Osteoblast (primary cell): ENCODE measurements around the gene PLAU. TPM values are rescaled to one million over a fixed set of nuclear protein-coding genes. Genes with fewer than 3 reads are reported as not detected.

ENCODE experiments used
- DNase-seq: peaks from one replicate; pipeline ENCODE4 v3.0.0; 2011; ENCODE audit warnings: low spot score, mixed read lengths; ENCODE audit not compliant: insufficient read length; ENCODE audit errors: missing footprints
- H2AFZ ChIP-seq: 2 replicates; pipeline ENCODE4 v1.6.0; 2011; ENCODE audit warnings: mild to moderate bottlenecking, low read length
- H3K27ac ChIP-seq: 2 replicates; pipeline ENCODE4 v1.5.1; 2011; ENCODE audit warnings: mild to moderate bottlenecking, low read depth, low read length, moderate library complexity
- H3K27me3 ChIP-seq: 2 replicates; pipeline ENCODE4 v1.6.0; 2012; ENCODE audit warnings: mild to moderate bottlenecking, control low read depth, inconsistent platforms, low read length, moderate library complexity; ENCODE audit not compliant: insufficient read depth
- H3K36me3 ChIP-seq: 2 replicates; pipeline ENCODE4 v1.5.1; 2011; ENCODE audit warnings: mild to moderate bottlenecking, low read length, control low read depth, moderate library complexity; ENCODE audit not compliant: insufficient read depth
- H3K4me1 ChIP-seq: 2 replicates; pipeline ENCODE4 v1.5.1; 2011; ENCODE audit warnings: mild to moderate bottlenecking, low read length, control low read depth, moderate library complexity; ENCODE audit not compliant: insufficient read depth
- H3K4me2 ChIP-seq: 2 replicates; pipeline ENCODE4 v1.6.0; 2011; ENCODE audit warnings: mild to moderate bottlenecking, low read length; ENCODE audit not compliant: insufficient read depth
- H3K4me3 ChIP-seq: fragments of 200-600 bp; sonication (generic); 3 replicates; pipeline ENCODE4 v1.5.1; 2012; ENCODE audit warnings: mild to moderate bottlenecking, low read length, inconsistent platforms; ENCODE audit not compliant: insufficient read depth
- H3K79me2 ChIP-seq: 2 replicates; pipeline ENCODE4 v1.6.0; 2012; ENCODE audit warnings: mild to moderate bottlenecking, low read length, control low read depth, inconsistent platforms; ENCODE audit not compliant: insufficient read depth
- H3K9me3 ChIP-seq: 2 replicates; pipeline ENCODE4 v1.5.1; 2011; ENCODE audit warnings: low read depth, low read length, control low read depth
- H4K20me1 ChIP-seq: 2 replicates; pipeline ENCODE4 v1.6.0; 2012; ENCODE audit warnings: mild to moderate bottlenecking, low read length, control low read depth; ENCODE audit not compliant: insufficient read depth
- total RNA-seq: library from RNA; depleted of rRNA; stranded (reverse); fragments of >200 nt; gene quantifications from 2 replicates; pipeline ENCODE4 v1.2.3, GENCODE V29; 2012
- TF ChIP-seq, protein P1 (sequence below): IDR thresholded peaks from 2 replicates; pipeline ENCODE4 v1.5.1; 2011; ENCODE audit warnings: mild to moderate bottlenecking, low read depth, low read length, moderate library complexity; ENCODE audit errors: extremely low read depth

The PLAU gene
- total RNA-seq, 1 donor: 27.9 TPM

- no peak for DNase-seq
- TF ChIP-seq, protein P1, sequence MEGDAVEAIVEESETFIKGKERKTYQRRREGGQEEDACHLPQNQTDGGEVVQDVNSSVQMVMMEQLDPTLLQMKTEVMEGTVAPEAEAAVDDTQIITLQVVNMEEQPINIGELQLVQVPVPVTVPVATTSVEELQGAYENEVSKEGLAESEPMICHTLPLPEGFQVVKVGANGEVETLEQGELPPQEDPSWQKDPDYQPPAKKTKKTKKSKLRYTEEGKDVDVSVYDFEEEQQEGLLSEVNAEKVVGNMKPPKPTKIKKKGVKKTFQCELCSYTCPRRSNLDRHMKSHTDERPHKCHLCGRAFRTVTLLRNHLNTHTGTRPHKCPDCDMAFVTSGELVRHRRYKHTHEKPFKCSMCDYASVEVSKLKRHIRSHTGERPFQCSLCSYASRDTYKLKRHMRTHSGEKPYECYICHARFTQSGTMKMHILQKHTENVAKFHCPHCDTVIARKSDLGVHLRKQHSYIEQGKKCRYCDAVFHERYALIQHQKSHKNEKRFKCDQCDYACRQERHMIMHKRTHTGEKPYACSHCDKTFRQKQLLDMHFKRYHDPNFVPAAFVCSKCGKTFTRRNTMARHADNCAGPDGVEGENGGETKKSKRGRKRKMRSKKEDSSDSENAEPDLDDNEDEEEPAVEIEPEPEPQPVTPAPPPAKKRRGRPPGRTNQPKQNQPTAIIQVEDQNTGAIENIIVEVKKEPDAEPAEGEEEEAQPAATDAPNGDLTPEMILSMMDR: no peak
- Histone ChIP-seq H3K4me3 (no peak overlapping the region), H3K4me2 (no peak overlapping the region), H4K20me1 (no peaks in the 10 kb centered on the region), H2AFZ (no peak overlapping the region), H3K79me2 (no peaks in the 10 kb centered on the region), H3K27me3 (no peaks in the 10 kb centered on the region), H3K36me3 (no peaks in the 10 kb centered on the region), H3K4me1 (no peaks in the 10 kb centered on the region), H3K9me3 (no peaks in the 10 kb centered on the region), H3K27ac (no peak overlapping the region)
These were observed 23.1 kb downstream of the PLAU start for GRCh38 chr10:73934074-73934473.

GRCh38 chr10:73935895-73936294 lies 25.0 kb downstream of the PLAU start:
- Histone ChIP-seq H3K9me3 (no peaks in the 10 kb centered on the region), H4K20me1 (no peaks in the 10 kb centered on the region), H3K36me3 (no peaks in the 10 kb centered on the region), H3K4me3 (no peak overlapping the region), H3K4me1 (peaks cover 3% of the 10 kb centered on the region), H3K79me2 (no peaks in the 10 kb centered on the region), H3K4me2 (no peak overlapping the region), H3K27ac (no peak overlapping the region), H2AFZ (no peak overlapping the region), H3K27me3 (no peaks in the 10 kb centered on the region)
- no peak for DNase-seq
- TF ChIP-seq, protein P1: no peak

DNA sequence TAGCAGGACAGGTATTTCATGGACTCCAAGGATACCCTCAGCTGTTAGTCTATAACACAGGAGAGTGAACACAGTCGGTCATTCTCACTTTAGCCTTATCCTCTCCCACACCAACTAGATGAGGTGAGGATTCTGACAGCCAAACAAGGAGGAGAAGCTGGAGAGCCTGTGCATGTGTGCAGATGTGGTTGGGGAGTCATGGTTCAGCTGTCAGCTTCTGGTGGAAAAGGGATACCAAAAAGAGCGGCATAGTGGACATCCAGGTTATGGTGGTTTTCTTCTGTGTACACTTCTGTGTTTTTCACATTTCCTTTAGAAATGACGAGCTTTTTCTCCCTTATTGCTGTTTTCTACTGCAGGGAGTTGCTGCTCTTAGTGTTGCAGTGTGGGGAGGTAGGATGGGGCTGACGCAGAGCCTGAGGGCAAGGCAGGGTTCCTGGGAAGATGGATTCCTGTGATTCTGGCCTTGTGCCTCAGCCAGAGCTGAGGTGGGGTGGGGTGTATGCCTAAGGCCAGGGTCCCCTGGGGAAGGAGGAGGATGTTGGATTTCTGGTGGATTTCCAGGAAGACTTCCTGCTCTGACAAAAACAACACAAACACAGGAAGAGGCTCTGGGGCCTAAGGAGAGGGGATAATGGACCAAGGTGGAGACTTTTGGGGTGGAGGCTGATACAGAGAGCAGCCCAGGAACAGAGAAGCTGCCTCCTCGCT lies 26.6 kb downstream of the PLAU start:
- no peaks in the 10 kb centered on the region for H4K20me1 ChIP-seq
- no peaks in the 10 kb centered on the region for H3K9me3 ChIP-seq
- no peaks in the 10 kb centered on the region for H3K36me3 ChIP-seq
- no peak overlapping the region for H3K27ac ChIP-seq
- H3K4me3 ChIP-seq: no peak overlapping the region
- no peaks in the 10 kb centered on the region for H3K79me2 ChIP-seq
- no peak overlapping the region for H3K4me2 ChIP-seq
- H2AFZ ChIP-seq: peak overlapping the region; percentile 84
- no peak for DNase-seq
- peaks cover 13% of the 10 kb centered on the region for H3K4me1 ChIP-seq
- H3K27me3 ChIP-seq: no peaks in the 10 kb centered on the region
- TF ChIP-seq, protein P1: no peak

- H3K27me3 ChIP-seq: no peaks in the 10 kb centered on the region
- H3K79me2 ChIP-seq: no peaks in the 10 kb centered on the region
- peak; percentile 94 for DNase-seq
- H3K4me1 ChIP-seq: peaks cover 13% of the 10 kb centered on the region
- peak overlapping the region; percentile 73 for H3K4me2 ChIP-seq
- no peaks in the 10 kb centered on the region for H3K9me3 ChIP-seq
- H3K4me3 ChIP-seq: peak overlapping the region; percentile 53
- no peaks in the 10 kb centered on the region for H4K20me1 ChIP-seq
- peak overlapping the region; percentile 51 for H3K27ac ChIP-seq
- H3K36me3 ChIP-seq: no peaks in the 10 kb centered on the region
- H2AFZ ChIP-seq: peak overlapping the region; percentile 92
- TF ChIP-seq, protein P1: peak; percentile 88
These were observed 29.8 kb downstream of the PLAU start for GRCh38 chr10:73940634-73941221.
